Measurements from ENCODE around the gene PRIM2.

DNA sequence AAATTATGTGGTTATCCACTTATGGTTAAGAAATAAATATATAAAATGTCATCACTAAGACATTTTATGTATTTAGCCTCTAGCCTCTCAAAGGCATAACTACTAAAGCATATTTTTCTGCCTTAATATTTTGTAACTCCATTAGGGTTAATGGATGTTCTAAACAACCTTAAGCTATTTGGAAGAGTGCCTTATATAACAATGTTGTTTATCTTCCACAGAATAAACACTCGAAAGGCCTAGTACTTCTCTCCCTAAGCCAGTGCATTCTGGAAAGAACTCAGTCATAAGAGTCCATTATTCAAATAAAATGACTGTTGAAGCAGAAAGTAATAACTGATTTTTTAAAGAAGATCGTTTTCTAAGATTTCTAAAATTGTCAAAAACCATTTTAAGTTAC lies 15.0 kb upstream of the PRIM2 start:
- TF ChIP-seq, protein P1, sequence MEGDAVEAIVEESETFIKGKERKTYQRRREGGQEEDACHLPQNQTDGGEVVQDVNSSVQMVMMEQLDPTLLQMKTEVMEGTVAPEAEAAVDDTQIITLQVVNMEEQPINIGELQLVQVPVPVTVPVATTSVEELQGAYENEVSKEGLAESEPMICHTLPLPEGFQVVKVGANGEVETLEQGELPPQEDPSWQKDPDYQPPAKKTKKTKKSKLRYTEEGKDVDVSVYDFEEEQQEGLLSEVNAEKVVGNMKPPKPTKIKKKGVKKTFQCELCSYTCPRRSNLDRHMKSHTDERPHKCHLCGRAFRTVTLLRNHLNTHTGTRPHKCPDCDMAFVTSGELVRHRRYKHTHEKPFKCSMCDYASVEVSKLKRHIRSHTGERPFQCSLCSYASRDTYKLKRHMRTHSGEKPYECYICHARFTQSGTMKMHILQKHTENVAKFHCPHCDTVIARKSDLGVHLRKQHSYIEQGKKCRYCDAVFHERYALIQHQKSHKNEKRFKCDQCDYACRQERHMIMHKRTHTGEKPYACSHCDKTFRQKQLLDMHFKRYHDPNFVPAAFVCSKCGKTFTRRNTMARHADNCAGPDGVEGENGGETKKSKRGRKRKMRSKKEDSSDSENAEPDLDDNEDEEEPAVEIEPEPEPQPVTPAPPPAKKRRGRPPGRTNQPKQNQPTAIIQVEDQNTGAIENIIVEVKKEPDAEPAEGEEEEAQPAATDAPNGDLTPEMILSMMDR (IDR thresholded peaks at IDR 0.05) = no peak
- TF ChIP-seq POLR2A (IDR thresholded peaks at IDR 0.05) = no peak

All from Peyer's patch (tissue), 4 donors.